GM15510 (cell line): ENCODE data around the gene MAST4.

Experiments
- POLR2A ChIP-seq: IDR thresholded peaks from 3 replicates; pipeline ENCODE4 v1.6.1; 2011; ENCODE audit warnings: borderline replicate concordance; ENCODE audit not compliant: insufficient read length; ENCODE audit errors: extremely low read depth

The MAST4 gene

GRCh38 chr5:66952153-66952552 is 356.0 kb downstream of the MAST4 start:
- TF ChIP-seq POLR2A: no peak

GRCh38 chr5:66956439-66956838 is 360.2 kb downstream of the MAST4 start:
- no peak for TF ChIP-seq POLR2A

- TF ChIP-seq POLR2A: no peak
Observed at GRCh38 chr5:66958201-66958979, 362.2 kb downstream of the MAST4 start.

- no peak for TF ChIP-seq POLR2A
Observed at GRCh38 chr5:66958980-66959641, 362.9 kb downstream of the MAST4 start.

GRCh38 chr5:66959653-66960052 is 363.5 kb downstream of the MAST4 start:
- TF ChIP-seq POLR2A: no peak

GRCh38 chr5:66960369-66961137 is 364.4 kb downstream of the MAST4 start:
- TF ChIP-seq POLR2A: no peak

GRCh38 chr5:66963559-66963971 is 367.4 kb downstream of the MAST4 start:
- TF ChIP-seq POLR2A: no peak

GRCh38 chr5:66966439-66966838 is 370.2 kb downstream of the MAST4 start:
- TF ChIP-seq POLR2A: no peak

GRCh38 chr5:66967102-66967501 is 370.9 kb downstream of the MAST4 start:
- no peak for TF ChIP-seq POLR2A

- TF ChIP-seq POLR2A: no peak
Observed at GRCh38 chr5:66967826-66968262, 371.7 kb downstream of the MAST4 start.

- TF ChIP-seq POLR2A: no peak
Observed at GRCh38 chr5:66969484-66969883, 373.3 kb downstream of the MAST4 start.

GRCh38 chr5:66969963-66970362 is 373.8 kb downstream of the MAST4 start:
- no peak for TF ChIP-seq POLR2A

- no peak for TF ChIP-seq POLR2A
Observed at GRCh38 chr5:66972004-66972403, 375.8 kb downstream of the MAST4 start.

GRCh38 chr5:66974256-66974655 is 378.1 kb downstream of the MAST4 start:
- no peak for TF ChIP-seq POLR2A

GRCh38 chr5:66976108-66976507 is 379.9 kb downstream of the MAST4 start:
- TF ChIP-seq POLR2A: no peak
